Karpas-422 (cell line): ENCODE measurements around the gene MYADML2. TPM values are rescaled to one million over a fixed set of nuclear protein-coding genes. Genes with fewer than 3 reads are reported as not detected.
A peak's percentile ranks its signal among the peaks of the same experiment; 100 is the strongest.
"Not testable (repeated sequence)": the region's sequence is repeated elsewhere in the genome, so short reads cannot be mapped to it uniquely, and the experiment has no call there.

ENCODE experiments used
- DNase-seq: peaks from one replicate; pipeline ENCODE4 v3.0.0-alpha.2; 2015
- H2AFZ ChIP-seq: fragments of 200-600 bp; sonication (generic); 2 replicates; pipeline ENCODE4 v1.6.1; 2014; ENCODE audit warnings: antibody characterized with exemption, low read length, mixed read lengths
- H3K27ac ChIP-seq: fragments of 200-600 bp; sonication (generic); 2 replicates; pipeline ENCODE4 v1.5.1; 2014; ENCODE audit warnings: mild to moderate bottlenecking, low read length, moderate library complexity
- H3K27me3 ChIP-seq: fragments of 200-600 bp; sonication (generic); 2 replicates; pipeline ENCODE4 v1.6.1; 2014; ENCODE audit warnings: low read length, mixed read lengths
- H3K36me3 ChIP-seq: fragments of 200-600 bp; sonication (generic); 2 replicates; pipeline ENCODE4 v1.6.1; 2014; ENCODE audit warnings: low read length, mixed read lengths; ENCODE audit not compliant: insufficient read depth
- H3K4me1 ChIP-seq: fragments of 200-600 bp; sonication (generic); 2 replicates; pipeline ENCODE4 v1.6.1; 2014; ENCODE audit warnings: mild to moderate bottlenecking, low read length, mixed read lengths
- H3K4me2 ChIP-seq: fragments of 200-600 bp; sonication (generic); 2 replicates; pipeline ENCODE4 v1.6.1; 2014; ENCODE audit warnings: low read length, low read depth, mild to moderate bottlenecking; ENCODE audit not compliant: poor library complexity, severe bottlenecking
- H3K4me3 ChIP-seq: fragments of 200-600 bp; sonication (generic); 2 replicates; pipeline ENCODE4 v1.5.1; 2014; ENCODE audit warnings: mild to moderate bottlenecking, antibody characterized with exemption, low read length, mixed read lengths
- H3K79me2 ChIP-seq: fragments of 200-600 bp; sonication (generic); 2 replicates; pipeline ENCODE4 v1.6.1; 2014; ENCODE audit warnings: mild to moderate bottlenecking, low read length, mixed read lengths
- H3K9ac ChIP-seq: fragments of 200-600 bp; sonication (generic); 2 replicates; pipeline ENCODE4 v1.6.0; 2014; ENCODE audit warnings: low read length
- H3K9me2 ChIP-seq: fragments of 200-600 bp; sonication (generic), shearing (Covaris generic); replicated peaks from 2 replicates; pipeline ENCODE4 v1.6.0; 2014; ENCODE audit warnings: mild to moderate bottlenecking, low read length, moderate library complexity; ENCODE audit not compliant: insufficient read depth
- H3K9me3 ChIP-seq: fragments of 300-700, 200-600 bp; sonication (generic); 2 replicates; pipeline ENCODE4 v1.6.1; 2014; ENCODE audit warnings: low read length, mixed read lengths
- H4K20me1 ChIP-seq: fragments of 200-600 bp; sonication (generic); 2 replicates; pipeline ENCODE4 v1.6.1; 2014; ENCODE audit warnings: mild to moderate bottlenecking, antibody characterized with exemption, low read length, low read depth; ENCODE audit not compliant: insufficient read depth
- total RNA-seq: library from RNA; depleted of rRNA; stranded (reverse); fragments of >200 nt; shearing (Covaris generic); gene quantifications from 2 replicates; pipeline ENCODE4 v1.2.3, GENCODE V29; 2014; ENCODE audit warnings: low replicate concordance

Gene MYADML2
- total RNA-seq, 1 experiment from 2014 or later, result not detected

- Histone ChIP-seq H2AFZ (no peak overlapping the region), H3K4me3 (no peak overlapping the region), H3K9me2 (no peaks in the 10 kb centered on the region), H3K79me2 (peaks cover 55% of the 10 kb centered on the region), H3K27ac (no peak overlapping the region), H3K9ac (no peak overlapping the region), H3K9me3 (no peaks in the 10 kb centered on the region), H3K4me1 (peaks cover 28% of the 10 kb centered on the region), H4K20me1 (peaks cover 27% of the 10 kb centered on the region; the same call in 1 of the 2 replicates), H3K27me3 (no peaks in the 10 kb centered on the region), H3K36me3 (peaks cover 2% of the 10 kb centered on the region; the same call in 1 of the 2 replicates), H3K4me2 (no peak overlapping the region)
- no peak for DNase-seq
Observed at GRCh38 chr17:81920612-81921536, 26.2 kb downstream of the MYADML2 start.

GRCh38 chr17:81918832-81919545 lies 28.0 kb downstream of the MYADML2 start:
- Histone ChIP-seq H3K9me2 (no peaks in the 10 kb centered on the region), H3K9me3 (no peaks in the 10 kb centered on the region), H3K4me1 (peaks cover 12% of the 10 kb centered on the region), H3K4me2 (no peak overlapping the region), H3K4me3 (no peak overlapping the region), H3K79me2 (peaks cover 40% of the 10 kb centered on the region), H2AFZ (no peak overlapping the region), H4K20me1 (peaks cover 17% of the 10 kb centered on the region; the same call in 1 of the 2 replicates), H3K27ac (no peak overlapping the region), H3K9ac (no peak overlapping the region), H3K36me3 (peaks cover 4% of the 10 kb centered on the region; the same call in 1 of the 2 replicates), H3K27me3 (no peaks in the 10 kb centered on the region)
- no peak for DNase-seq

- not testable (repeated sequence) for DNase-seq, H3K9me3 ChIP-seq, H2AFZ ChIP-seq, H3K9ac ChIP-seq, H3K4me3 ChIP-seq, H3K27me3 ChIP-seq, H3K27ac ChIP-seq, H3K9me2 ChIP-seq, H3K36me3 ChIP-seq
- peak overlapping the region; percentile 55 for H3K4me2 ChIP-seq
- H4K20me1 ChIP-seq, result peaks cover 17% of the 10 kb centered on the region; the same call in 1 of the 2 replicates
- H3K4me1 ChIP-seq, result peaks cover 12% of the 10 kb centered on the region
- H3K79me2 ChIP-seq, result peaks cover 34% of the 10 kb centered on the region
Observed at GRCh38 chr17:81918333-81918669, 28.7 kb downstream of the MYADML2 start.

- Histone ChIP-seq H3K4me2 (peak within 1 kb of the TSS; percentile 92), H3K9me3 (no peaks in the 10 kb centered on the region), H2AFZ (no peak within 1 kb of the TSS), H3K9me2 (no peaks in the 10 kb centered on the region), H3K4me3 (peak within 1 kb of the TSS; percentile 83), H3K27me3 (no peaks in the 10 kb centered on the region), H3K9ac (peak within 1 kb of the TSS; percentile 81), H3K36me3 (peaks cover 9% of the 10 kb centered on the region; the same call in 1 of the 2 replicates), H3K4me1 (peaks cover 12% of the 10 kb centered on the region), H3K27ac (no peak within 1 kb of the TSS), H3K79me2 (peaks cover 33% of the 10 kb centered on the region), H4K20me1 (peaks cover 17% of the 10 kb centered on the region; the same call in 1 of the 2 replicates)
- DNase-seq, result peak; percentile 94
Observed at GRCh38 chr17:81917565-81918332, 29.3 kb downstream of the MYADML2 start, which contains the start of gene SIRT7. Gene SIRT7 (minus strand): TSS chr17:81918176. CDS start chr17:81918131, 45 bp downstream.

- H3K79me2 ChIP-seq, result peaks cover 27% of the 10 kb centered on the region
Observed at GRCh38 chr17:81916234-81917001, 30.6 kb downstream of the MYADML2 start.

GRCh38 chr17:81915331-81915730 lies 31.7 kb downstream of the MYADML2 start:
- Histone ChIP-seq H3K27me3 (no peaks in the 10 kb centered on the region), H2AFZ (no peak overlapping the region), H3K79me2 (peaks cover 31% of the 10 kb centered on the region), H3K9me2 (no peaks in the 10 kb centered on the region), H3K4me3 (no peak overlapping the region), H3K9ac (no peak overlapping the region), H3K4me2 (no peak overlapping the region), H3K9me3 (no peaks in the 10 kb centered on the region), H3K4me1 (peaks cover 16% of the 10 kb centered on the region), H4K20me1 (peaks cover 14% of the 10 kb centered on the region; the same call in 1 of the 2 replicates), H3K27ac (no peak overlapping the region), H3K36me3 (peaks cover 9% of the 10 kb centered on the region; the same call in 1 of the 2 replicates)
- no peak for DNase-seq

More at GRCh38 chr17:81916234-81917001, 30.6 kb downstream of the MYADML2 start:
- H4K20me1 ChIP-seq, result peaks cover 17% of the 10 kb centered on the region; the same call in 1 of the 2 replicates
- H3K27me3 ChIP-seq, result no peaks in the 10 kb centered on the region
- H3K4me2 ChIP-seq, result peak overlapping the region; percentile 92
- H3K4me3 ChIP-seq, result peak overlapping the region; percentile 83
- peak overlapping the region; percentile 81 for H3K9ac ChIP-seq
- H3K9me3 ChIP-seq, result no peaks in the 10 kb centered on the region
- H3K27ac ChIP-seq, result no peak overlapping the region
- H3K4me1 ChIP-seq, result peaks cover 14% of the 10 kb centered on the region
- no peak for DNase-seq
- no peak overlapping the region for H2AFZ ChIP-seq
- peaks cover 9% of the 10 kb centered on the region; the same call in 1 of the 2 replicates for H3K36me3 ChIP-seq
- H3K9me2 ChIP-seq, result no peaks in the 10 kb centered on the region

GRCh38 chr17:81914103-81914850 lies 32.8 kb downstream of the MYADML2 start:
- peaks cover 23% of the 10 kb centered on the region for H3K4me1 ChIP-seq
- no peak overlapping the region for H3K27ac ChIP-seq
- H3K4me3 ChIP-seq, result no peak overlapping the region
- H3K9me3 ChIP-seq, result no peaks in the 10 kb centered on the region
- no peaks in the 10 kb centered on the region for H3K27me3 ChIP-seq
- no peak overlapping the region for H2AFZ ChIP-seq
- H3K9ac ChIP-seq, result no peak overlapping the region
- no peak overlapping the region for H3K4me2 ChIP-seq
- no peak for DNase-seq
- H3K9me2 ChIP-seq, result no peaks in the 10 kb centered on the region
- H4K20me1 ChIP-seq, result peaks cover 14% of the 10 kb centered on the region; the same call in 1 of the 2 replicates
- H3K36me3 ChIP-seq, result peaks cover 9% of the 10 kb centered on the region; the same call in 1 of the 2 replicates
- H3K79me2 ChIP-seq, result peaks cover 41% of the 10 kb centered on the region
